ENCODE results near the gene GJB3. TPM values are rescaled to one million over a fixed set of nuclear protein-coding genes. Genes with fewer than 3 reads are reported as not detected.
"Not testable (repeated sequence)": the region's sequence is repeated elsewhere in the genome, so short reads cannot be mapped to it uniquely, and the experiment has no call there.

The GJB3 gene
- 1 to 10 TPM in 2 of 6 donors, under 1 TPM in 2, not detected in 2; 0.29 to 3.3 (median 1.4) TPM for total RNA-seq

DNA sequence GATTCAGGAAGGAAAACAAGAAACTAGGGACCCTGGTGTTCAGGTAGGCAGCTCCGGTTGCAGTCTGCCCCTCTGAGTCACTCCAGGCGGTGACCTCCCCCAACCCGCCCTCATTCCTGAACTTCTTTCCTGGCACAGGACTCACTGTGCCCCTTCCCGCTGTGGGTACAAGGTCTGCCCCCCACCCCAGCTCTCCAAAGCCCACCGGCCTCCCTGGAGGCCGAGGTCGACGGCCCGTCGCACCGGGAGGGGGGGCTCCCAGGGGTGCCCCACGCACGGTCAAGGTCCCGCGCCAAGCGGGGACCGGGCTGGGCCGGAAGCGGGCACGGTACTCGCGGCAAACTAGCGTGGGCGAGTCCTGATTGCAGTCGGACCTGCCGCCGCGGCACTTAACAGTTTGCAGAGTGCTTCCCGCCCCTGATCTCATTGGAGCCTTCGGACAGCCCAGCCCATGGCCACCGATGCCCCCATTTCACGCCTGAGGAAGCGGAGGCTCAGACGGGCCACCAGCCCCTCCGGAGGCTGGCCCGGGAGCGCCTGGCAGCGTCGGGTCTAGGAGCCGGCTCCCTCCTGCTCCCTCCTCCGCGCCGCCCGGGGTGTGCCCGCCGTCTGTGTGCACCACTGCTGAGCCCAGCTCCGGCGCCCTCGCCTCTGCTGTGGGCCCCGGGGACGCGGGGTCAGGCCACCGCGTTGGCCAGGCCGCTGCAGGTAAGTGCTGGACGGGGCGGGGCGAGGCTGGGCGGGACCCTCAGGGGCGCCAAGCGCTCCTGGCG lies at the start of gene GJB3:
GJB3 (plus strand) TSS at position 144 of the 773 bp plus-strand sequence. CDS start 3,549 bp downstream, outside the sequence.
- peak; percentile 5 to 34 for ATAC-seq (ENCODE audit: low FRiP score in 2 of 2)

DNA sequence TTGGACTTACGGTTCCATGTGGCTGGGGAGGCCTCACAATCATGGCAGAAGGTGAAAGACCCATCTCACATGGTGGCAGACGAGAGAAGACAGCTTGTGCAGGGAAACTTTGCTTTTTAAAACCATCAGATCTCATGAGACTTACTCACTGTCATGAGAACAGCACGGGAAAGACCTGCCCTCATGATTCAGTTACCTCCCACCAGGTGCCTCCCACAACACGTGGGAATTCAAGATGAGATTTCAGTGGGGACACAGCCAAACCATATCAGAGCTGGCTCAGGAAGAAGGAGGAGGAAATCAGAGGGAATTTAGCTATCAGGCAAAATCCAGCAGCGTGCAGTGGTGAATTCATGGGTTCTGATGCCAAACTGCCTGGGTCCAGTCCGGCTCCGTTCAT lies 48.2 kb upstream of the GJB3 start:
- not testable (repeated sequence) for H3K36me3 ChIP-seq; ATAC-seq (ENCODE audit: low FRiP score in 2 of 2); H3K4me3 ChIP-seq; DNase-seq; H3K27me3 ChIP-seq; H3K4me1 ChIP-seq; H3K27ac ChIP-seq; H3K9me3 ChIP-seq
- WGBS, 2 donors: 69 to 70% methylated on average over 7 of the region's 7 CpGs

More for the DNA sequence above, at the start of gene GJB3:
- Histone ChIP-seq H3K36me3 (no peaks in the 10 kb centered on the region), H3K27me3 (peaks cover 0 to 18% (median 7%) of the 10 kb centered on the region in 4 donors), H3K9me3 (no peaks in the 10 kb centered on the region), H3K4me3 (peak within 1 kb of the TSS; percentile 7 to 45 (median 34)), H3K27ac (peak within 1 kb of the TSS in 1 of 4 donors; percentile 34), H3K4me1 (peaks cover 12 to 17% (median 15%) of the 10 kb centered on the region in 4 donors)
- WGBS, 2 donors: 4 to 16% methylated on average over 6 to 32 of the region's 62 CpGs
- TF ChIP-seq, protein P1, sequence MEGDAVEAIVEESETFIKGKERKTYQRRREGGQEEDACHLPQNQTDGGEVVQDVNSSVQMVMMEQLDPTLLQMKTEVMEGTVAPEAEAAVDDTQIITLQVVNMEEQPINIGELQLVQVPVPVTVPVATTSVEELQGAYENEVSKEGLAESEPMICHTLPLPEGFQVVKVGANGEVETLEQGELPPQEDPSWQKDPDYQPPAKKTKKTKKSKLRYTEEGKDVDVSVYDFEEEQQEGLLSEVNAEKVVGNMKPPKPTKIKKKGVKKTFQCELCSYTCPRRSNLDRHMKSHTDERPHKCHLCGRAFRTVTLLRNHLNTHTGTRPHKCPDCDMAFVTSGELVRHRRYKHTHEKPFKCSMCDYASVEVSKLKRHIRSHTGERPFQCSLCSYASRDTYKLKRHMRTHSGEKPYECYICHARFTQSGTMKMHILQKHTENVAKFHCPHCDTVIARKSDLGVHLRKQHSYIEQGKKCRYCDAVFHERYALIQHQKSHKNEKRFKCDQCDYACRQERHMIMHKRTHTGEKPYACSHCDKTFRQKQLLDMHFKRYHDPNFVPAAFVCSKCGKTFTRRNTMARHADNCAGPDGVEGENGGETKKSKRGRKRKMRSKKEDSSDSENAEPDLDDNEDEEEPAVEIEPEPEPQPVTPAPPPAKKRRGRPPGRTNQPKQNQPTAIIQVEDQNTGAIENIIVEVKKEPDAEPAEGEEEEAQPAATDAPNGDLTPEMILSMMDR (IDR thresholded peaks at IDR 0.05): no peak
- TF ChIP-seq EP300 (IDR thresholded peaks at IDR 0.05): no peak
- TF ChIP-seq POLR2AphosphoS5 (IDR thresholded peaks at IDR 0.05): no peak
- no peak for TF ChIP-seq POLR2A (IDR thresholded peaks at IDR 0.05)
- DNase-seq: peak in 1 of 2 donors; percentile 87

DNA sequence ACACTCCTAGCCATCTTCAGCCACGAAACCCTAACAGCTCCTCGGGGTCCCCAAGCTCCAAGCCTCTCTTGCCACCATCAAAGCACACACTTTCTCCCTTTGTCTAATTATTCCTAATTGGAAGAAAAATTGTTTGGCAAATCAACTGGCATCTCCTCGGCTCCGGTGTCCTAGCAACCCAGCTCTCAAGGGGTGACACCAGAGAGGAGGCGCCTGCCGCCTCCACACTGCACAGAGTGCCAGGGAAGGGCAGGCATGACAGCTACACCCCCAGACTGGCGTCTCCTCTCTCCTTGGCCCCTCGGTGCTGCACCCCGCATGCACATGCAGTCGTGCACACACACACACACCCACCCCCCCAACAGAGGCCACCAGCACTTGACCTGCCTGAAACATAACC lies 44.3 kb upstream of the GJB3 start:
- ATAC-seq (ENCODE audit: low FRiP score in 2 of 2): peak in 1 of 2 donors; percentile 25
- peak in 1 of 2 donors; percentile 46 for DNase-seq
- WGBS, 2 donors: 78 to 80% methylated on average over 10 of the region's 10 CpGs
- no peaks in the 10 kb centered on the region for H3K36me3 ChIP-seq
- H3K4me3 ChIP-seq: no peak overlapping the region
- TF ChIP-seq POLR2AphosphoS5 (IDR thresholded peaks at IDR 0.05) (no peak), EP300 (IDR thresholded peaks at IDR 0.05) (no peak), POLR2A (IDR thresholded peaks at IDR 0.05) (no peak)
- TF ChIP-seq, protein P1 (IDR thresholded peaks at IDR 0.05): no peak
- no peaks in the 10 kb centered on the region for H3K4me1 ChIP-seq
- H3K9me3 ChIP-seq: no peaks in the 10 kb centered on the region
- no peaks in the 10 kb centered on the region for H3K27me3 ChIP-seq
- H3K27ac ChIP-seq: no peak overlapping the region

DNA sequence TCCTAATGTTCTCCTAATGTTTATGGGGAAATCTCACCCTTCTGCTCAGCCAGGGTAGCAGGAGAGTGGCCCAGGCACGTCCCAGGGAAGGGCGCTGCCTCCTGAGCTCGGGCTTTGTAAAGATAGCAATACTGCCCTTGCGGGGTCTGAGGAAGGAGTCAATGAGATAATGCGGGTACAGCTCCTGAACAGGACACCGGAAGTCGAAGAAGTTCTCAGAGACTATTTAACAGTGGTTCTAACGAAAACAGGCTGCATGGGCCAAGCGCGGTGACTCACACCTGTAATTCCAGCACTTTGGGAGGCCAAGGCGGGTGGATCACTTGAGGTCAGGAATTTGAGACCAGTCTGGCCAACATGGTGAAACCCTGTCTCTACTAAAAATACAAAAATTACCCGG lies 43.8 kb upstream of the GJB3 start:
- H3K4me1 ChIP-seq; H3K4me3 ChIP-seq; ATAC-seq (ENCODE audit: low FRiP score in 2 of 2); DNase-seq; H3K27me3 ChIP-seq; H3K36me3 ChIP-seq; H3K27ac ChIP-seq; H3K9me3 ChIP-seq: not testable (repeated sequence)
- 87 to 89% methylated on average over 12 of the region's 12 CpGs for WGBS, 2 donors

DNA sequence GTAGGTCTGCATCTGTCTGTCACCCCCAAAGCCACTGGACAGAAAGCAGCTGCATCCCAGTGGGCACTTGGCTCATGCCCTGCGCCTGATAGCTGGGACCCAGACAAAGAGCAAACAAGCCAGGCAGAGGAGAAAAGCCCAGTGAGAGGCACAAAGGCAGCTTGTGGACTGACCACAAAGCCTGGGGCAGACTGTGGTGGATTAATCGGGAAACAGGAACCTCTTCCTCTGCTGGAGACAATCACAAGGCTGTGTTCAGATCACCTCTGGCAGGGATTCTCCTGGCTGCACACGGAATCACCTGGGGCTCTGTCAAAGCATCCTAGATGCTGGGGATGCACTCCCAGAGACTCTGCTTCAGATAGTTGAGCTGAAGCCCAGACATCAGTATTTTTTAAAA lies 41.4 kb upstream of the GJB3 start:
- Histone ChIP-seq H3K4me3 (no peak overlapping the region), H3K9me3 (no peaks in the 10 kb centered on the region), H3K27me3 (no peaks in the 10 kb centered on the region), H3K4me1 (no peaks in the 10 kb centered on the region), H3K27ac (no peak overlapping the region), H3K36me3 (no peaks in the 10 kb centered on the region)
- ATAC-seq (ENCODE audit: low FRiP score in 2 of 2) (no peak), DNase-seq (no peak)
- 56 to 70% methylated on average over 2 to 3 of the region's 3 CpGs for WGBS, 2 donors
- no peak for TF ChIP-seq POLR2A (IDR thresholded peaks at IDR 0.05)
- TF ChIP-seq, protein P1 (IDR thresholded peaks at IDR 0.05): no peak

Data from upper lobe of left lung (tissue), 6 donors.